Putamen (tissue), 1 donor: ENCODE measurements around the gene TAP1.
A peak's percentile ranks its signal among the peaks of the same experiment; 100 is the strongest.

Source experiments
- DNase-seq: peaks from one replicate; pipeline ENCODE4 v3.0.0-alpha.2; 2016; ENCODE audit warnings: low spot score

Gene TAP1

GRCh38 chr6:32799168-32799567, 54.3 kb downstream of the TAP1 start:
- no peak for DNase-seq

DNA sequence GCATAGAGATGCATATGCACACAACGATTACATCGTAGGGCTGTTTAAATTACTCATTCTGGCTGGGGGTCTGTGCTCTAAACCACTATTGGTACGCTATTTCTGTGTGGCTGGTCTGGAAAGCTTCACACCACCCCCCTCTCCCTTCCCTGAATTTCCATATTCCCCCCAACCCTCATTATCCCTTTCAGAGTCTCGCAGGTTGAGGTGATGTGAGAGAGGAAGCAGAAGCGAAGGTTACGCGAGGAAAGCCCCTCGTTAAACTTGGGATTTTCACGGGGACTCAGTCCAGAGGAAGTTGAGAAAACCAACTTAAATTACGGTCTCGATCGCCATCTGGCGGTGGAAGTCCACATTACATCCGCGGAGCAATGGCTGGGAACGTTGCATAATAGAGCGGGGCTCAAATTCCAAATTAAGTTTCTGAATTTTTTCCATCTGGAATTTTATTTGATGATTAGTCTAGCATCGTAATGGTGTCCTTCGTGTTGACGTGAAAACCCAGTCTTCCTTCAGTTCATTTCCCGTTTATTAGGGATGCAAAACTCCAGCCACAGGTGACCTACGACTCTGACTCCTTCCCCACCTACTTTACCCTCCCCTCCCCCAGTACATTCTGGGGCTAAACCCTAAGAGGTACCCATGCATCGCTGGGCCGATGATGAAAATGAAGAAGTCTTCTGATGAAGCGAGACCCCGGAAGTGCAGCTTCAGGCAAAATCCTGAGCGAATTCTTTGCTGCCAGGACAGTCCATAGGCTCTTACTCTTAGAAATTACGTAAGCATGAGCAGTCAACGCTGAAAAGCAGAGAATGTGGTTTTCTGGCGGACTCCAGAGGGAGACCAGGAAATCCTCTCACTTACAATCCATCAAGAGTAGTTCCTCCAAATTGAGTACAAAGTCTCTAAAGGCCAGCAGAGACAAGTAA, 56.4 kb downstream of the TAP1 start:
- DNase-seq = peak; percentile 36
